HCT116 (cell line): ENCODE data around the gene POC1A. TPM values are rescaled to one million over a fixed set of nuclear protein-coding genes. Genes with fewer than 3 reads are reported as not detected.

Experiments used
- ATAC-seq: fragments of 200-7000 bp; cut with Tn5 transposase; 2 replicates; pipeline ENCODE4 v1.9.1; 2020; ENCODE audit warnings: mild to moderate bottlenecking, moderate library complexity
- BruUV-seq: library from RNA; stranded (reverse); fragments of 400-500 nt; replicated peaks from 2 replicates; lab custom pipeline; 2021; lab: Mats Ljungman, UMichigan
- CTCF ChIA-PET: fragments of 300-600 bp; sonication (Branson Sonifier 250); formaldehyde crosslinking; loops from one replicate; lab custom pipeline; 2021; ENCODE audit warnings: antibody characterized with exemption; lab: Charles Lee
- POLR2A ChIA-PET: fragments of 300-600, 350-600 bp; sonication (Branson Sonifier 250); formaldehyde crosslinking; loops from one replicate; lab custom pipeline; 2021; ENCODE audit warnings: antibody characterized with exemption; lab: Charles Lee
- RAD21 ChIA-PET, 2 experiments: fragments of 300-600 bp; sonication (Branson Sonifier 250); formaldehyde crosslinking; loops; one replicate each; lab custom pipeline; 2023; ENCODE audit warnings: low total read pairs in 2 of 2; ENCODE audit not compliant: uncharacterized antibody in 2 of 2, unreplicated experiment in 2 of 2, low non-redundant PET in 1 of 2; lab: Charles Lee
- DNase-seq: peaks from one replicate; pipeline ENCODE4 v3.0.0-alpha.2; 2010; ENCODE audit warnings: low read depth, low spot score
- H2AFZ ChIP-seq: fragments of 200-600 bp; shearing (Covaris generic), sonication (generic); 2 replicates; pipeline ENCODE4 v1.6.1; 2017; ENCODE audit warnings: low read depth, mixed run types, mixed read lengths, antibody characterized with exemption, low read length; ENCODE audit not compliant: poor library complexity, severe bottlenecking
- H3K27ac ChIP-seq: 2 replicates; pipeline ENCODE4 v1.5.1; 2012; ENCODE audit warnings: low read depth, low read length
- H3K27me3 ChIP-seq: fragments of 200-600 bp; sonication (generic); 2 replicates; pipeline ENCODE4 v1.6.1; 2016; ENCODE audit warnings: mixed run types, low read length, mixed read lengths; ENCODE audit not compliant: insufficient read depth
- H3K36me3 ChIP-seq, 2 experiments: fragments of 200-500 bp in 1 of 2; fragments of 200-600 bp in 1 of 2; sonication (Bioruptor generic) in 1 of 2; sonication (generic) in 1 of 2; 2 replicates each; pipeline versions ENCODE4 v1.5.1 to v1.6.1; 2014 to 2016; ENCODE audit warnings: low read length in 2 of 2, inconsistent platforms in 1 of 2, mixed read lengths in 1 of 2, mixed run types in 1 of 2; ENCODE audit not compliant: insufficient read depth in 2 of 2, control insufficient read depth in 1 of 2
- H3K4me1 ChIP-seq, 2 experiments: fragments of 200-600 bp in 1 of 2; sonication (generic) in 1 of 2; 2 replicates each; pipeline versions ENCODE4 v1.5.1 to v1.6.1; 2012 to 2017; ENCODE audit warnings: low read length in 2 of 2, inconsistent platforms in 1 of 2, mild to moderate bottlenecking in 1 of 2, mixed read lengths in 1 of 2, mixed run types in 1 of 2, moderate library complexity in 1 of 2; ENCODE audit not compliant: insufficient read depth in 2 of 2, control insufficient read depth in 1 of 2
- H3K4me2 ChIP-seq: fragments of 200-600 bp; sonication (generic); 2 replicates; pipeline ENCODE4 v1.6.1; 2017; ENCODE audit warnings: mixed run types, low read length, mixed read lengths
- H3K4me3 ChIP-seq, 2 experiments: fragments of 200-600 bp in 1 of 2; sonication (generic) in 1 of 2; replicated peaks in 1 of 2; 2 replicates each; pipeline ENCODE4 v1.5.1; 2011 to 2016; ENCODE audit warnings: low read length in 2 of 2, control low read depth in 1 of 2, low read depth in 1 of 2, mild to moderate bottlenecking in 1 of 2, mixed read lengths in 1 of 2, mixed run types in 1 of 2
- H3K79me2 ChIP-seq: fragments of 200-600 bp; sonication (generic); 2 replicates; pipeline ENCODE4 v1.6.1; 2017; ENCODE audit warnings: mild to moderate bottlenecking, mixed run types, low read length, moderate library complexity, mixed read lengths; ENCODE audit not compliant: insufficient read depth
- H3K9ac ChIP-seq: fragments of 200-600 bp; sonication (generic); 2 replicates; pipeline ENCODE4 v1.6.1; 2016; ENCODE audit warnings: low read length, mixed read lengths
- H3K9me2 ChIP-seq: fragments of 200-600 bp; sonication (generic), shearing (Covaris generic); 2 replicates; pipeline ENCODE4 v1.6.1; 2017; ENCODE audit warnings: mixed run types, mild to moderate bottlenecking, moderate library complexity; ENCODE audit not compliant: insufficient read depth
- H3K9me3 ChIP-seq, 2 experiments: fragments of 200-500 bp in 1 of 2; fragments of 200-600 bp in 1 of 2; sonication (Bioruptor generic) in 1 of 2; sonication (generic) in 1 of 2; 2 replicates each; pipeline ENCODE4 v1.6.1; 2014 to 2017; ENCODE audit warnings: low read length in 2 of 2, mixed read lengths in 2 of 2, inconsistent platforms in 1 of 2, low read depth in 1 of 2, mild to moderate bottlenecking in 1 of 2, mixed run types in 1 of 2, moderate library complexity in 1 of 2; ENCODE audit not compliant: control insufficient read depth in 1 of 2, insufficient read depth in 1 of 2
- H4K20me1 ChIP-seq: fragments of 200-600 bp; sonication (generic), shearing (Covaris generic); 2 replicates; pipeline ENCODE4 v1.6.1; 2017; ENCODE audit warnings: mixed run types, mild to moderate bottlenecking, moderate library complexity; ENCODE audit not compliant: insufficient read depth
- CBX3 ChIP-seq: IDR thresholded peaks from 2 replicates; pipeline ENCODE4 v1.6.1; 2012; ENCODE audit warnings: low read depth
- EGR1 ChIP-seq: IDR thresholded peaks from 2 replicates; pipeline ENCODE4 v1.6.1; 2012; ENCODE audit warnings: low read depth
- EZH2phosphoT487 ChIP-seq: fragments of 200-600 bp; IDR thresholded peaks from 2 replicates; pipeline ENCODE4 v1.6.1; 2018; ENCODE audit warnings: antibody characterized with exemption, borderline replicate concordance
- RAD21 ChIP-seq: IDR thresholded peaks from 2 replicates; pipeline ENCODE4 v1.6.1; 2012; ENCODE audit warnings: low read depth, mild to moderate bottlenecking
- SIN3A ChIP-seq: IDR thresholded peaks from 2 replicates; pipeline ENCODE4 v1.6.1; 2012; ENCODE audit warnings: low read depth
- SRF ChIP-seq: IDR thresholded peaks from 2 replicates; pipeline ENCODE4 v1.6.1; 2012; ENCODE audit warnings: low read depth
- TCF7L2 ChIP-seq: IDR thresholded peaks from 2 replicates; pipeline ENCODE4 v1.7.0; 2011; ENCODE audit warnings: borderline replicate concordance, inconsistent platforms; ENCODE audit not compliant: insufficient read depth, insufficient read length; ENCODE audit errors: extremely low read depth
- ZFX ChIP-seq: fragments of 450-650 bp; IDR thresholded peaks from 2 replicates; pipeline ENCODE4 v1.6.1; 2017
- ZNF274 ChIP-seq: fragments of 200-500 bp; sonication (Bioruptor generic); IDR thresholded peaks from 2 replicates; pipeline ENCODE4 v1.6.1; 2014; ENCODE audit warnings: mild to moderate bottlenecking, low read depth, low read length, inconsistent platforms
- intact Hi-C: fragments of 100-400 bp; cut with micrococcal nuclease; formaldehyde crosslinking; loops from 2 replicates; pipeline ENCODE4 v1.10.0; 2022
- total RNA-seq: library from RNA; stranded (reverse); gene quantifications from one replicate; pipeline ENCODE4 v1.2.1, GENCODE V29; 2021; ENCODE audit not compliant: unreplicated experiment
- TF ChIP-seq, protein P1 (sequence below): IDR thresholded peaks from 2 replicates; pipeline ENCODE4 v1.6.1; 2012

Gene POC1A
- total RNA-seq, 1 experiment from 2014 or later = 34.0 TPM

- TF ChIP-seq TCF7L2 (no peak), SIN3A (no peak), RAD21 (no peak), ZNF274 (no peak), ZFX (no peak), EZH2phosphoT487 (no peak)
- TF ChIP-seq, protein P1, sequence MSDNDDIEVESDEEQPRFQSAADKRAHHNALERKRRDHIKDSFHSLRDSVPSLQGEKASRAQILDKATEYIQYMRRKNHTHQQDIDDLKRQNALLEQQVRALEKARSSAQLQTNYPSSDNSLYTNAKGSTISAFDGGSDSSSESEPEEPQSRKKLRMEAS = no peak
Observed at GRCh38 chr3:52026041-52026440, 128.2 kb downstream of the POC1A start (continued).

- DNase-seq = no peak
- no peaks in the 10 kb centered on the region for H3K27me3 ChIP-seq
- no peaks in the 10 kb centered on the region for H4K20me1 ChIP-seq
- no peak overlapping the region for H3K9ac ChIP-seq
- ATAC-seq = no peak
- H3K27ac ChIP-seq = no peak overlapping the region
- intact Hi-C loops = no loop called here
- RAD21 ChIA-PET = no interaction called here
- H2AFZ ChIP-seq = no peak overlapping the region
- TF ChIP-seq SRF (no peak), EGR1 (no peak), CBX3 (no peak)
- H3K4me1 ChIP-seq = peaks cover 9 to 31% of the 10 kb centered on the region in 2 experiments
- H3K79me2 ChIP-seq = no peaks in the 10 kb centered on the region
- CTCF ChIA-PET = no interaction called here
- BruUV-seq = no TSS peak
- POLR2A ChIA-PET = no interaction called here
- H3K36me3 ChIP-seq = no peaks in the 10 kb centered on the region
- no peak overlapping the region for H3K4me3 ChIP-seq
- H3K9me2 ChIP-seq = no peaks in the 10 kb centered on the region
- no peak overlapping the region for H3K4me2 ChIP-seq
- no peaks in the 10 kb centered on the region for H3K9me3 ChIP-seq
Observed at GRCh38 chr3:52025453-52025852, 128.8 kb downstream of the POC1A start.

Other genes starting within 250 kb of the POC1A start
- 71.3 TPM for gene RRP9, start 212.5 kb downstream of the POC1A start, total RNA-seq
- gene PARP3, start 212.1 kb downstream of the POC1A start, total RNA-seq = 17.5 TPM
- not detected for gene GPR62, start 199.0 kb downstream of the POC1A start, total RNA-seq
- 48.8 TPM for gene PCBP4, start 187.0 kb downstream of the POC1A start, total RNA-seq
- gene ABHD14B, start 180.4 kb downstream of the POC1A start, total RNA-seq = 80.9 TPM
- gene ABHD14A, start 179.4 kb downstream of the POC1A start, total RNA-seq = 11.6 TPM
- 73.2 TPM for gene ACY1, start 170.9 kb downstream of the POC1A start, total RNA-seq
- gene RPL29, start 158.5 kb downstream of the POC1A start, total RNA-seq = 1,880 TPM
- 16.6 TPM for gene DUSP7, start 97.9 kb downstream of the POC1A start, total RNA-seq
- gene ALAS1, start 43.7 kb upstream of the POC1A start, total RNA-seq = 74.0 TPM
- 0.15 TPM for gene TLR9, start 71.2 kb upstream of the POC1A start, total RNA-seq
- gene TWF2, start 84.7 kb upstream of the POC1A start, total RNA-seq = 100 TPM
- 16.6 TPM for gene PPM1M, start 91.3 kb upstream of the POC1A start, total RNA-seq
- 89.7 TPM for gene WDR82, start 124.2 kb upstream of the POC1A start, total RNA-seq
- 9.1 TPM for gene GLYCTK, start 133.4 kb upstream of the POC1A start, total RNA-seq
- 5.5 TPM for gene DNAH1, start 161.9 kb upstream of the POC1A start, total RNA-seq